GM19240 (cell line): ENCODE measurements around the gene CYB5R2.

Source experiments
- DNase-seq: peaks from one replicate; pipeline ENCODE4 v3.0.0; 2011; ENCODE audit warnings: low spot score; ENCODE audit not compliant: insufficient read length

CYB5R2 gene

DNA sequence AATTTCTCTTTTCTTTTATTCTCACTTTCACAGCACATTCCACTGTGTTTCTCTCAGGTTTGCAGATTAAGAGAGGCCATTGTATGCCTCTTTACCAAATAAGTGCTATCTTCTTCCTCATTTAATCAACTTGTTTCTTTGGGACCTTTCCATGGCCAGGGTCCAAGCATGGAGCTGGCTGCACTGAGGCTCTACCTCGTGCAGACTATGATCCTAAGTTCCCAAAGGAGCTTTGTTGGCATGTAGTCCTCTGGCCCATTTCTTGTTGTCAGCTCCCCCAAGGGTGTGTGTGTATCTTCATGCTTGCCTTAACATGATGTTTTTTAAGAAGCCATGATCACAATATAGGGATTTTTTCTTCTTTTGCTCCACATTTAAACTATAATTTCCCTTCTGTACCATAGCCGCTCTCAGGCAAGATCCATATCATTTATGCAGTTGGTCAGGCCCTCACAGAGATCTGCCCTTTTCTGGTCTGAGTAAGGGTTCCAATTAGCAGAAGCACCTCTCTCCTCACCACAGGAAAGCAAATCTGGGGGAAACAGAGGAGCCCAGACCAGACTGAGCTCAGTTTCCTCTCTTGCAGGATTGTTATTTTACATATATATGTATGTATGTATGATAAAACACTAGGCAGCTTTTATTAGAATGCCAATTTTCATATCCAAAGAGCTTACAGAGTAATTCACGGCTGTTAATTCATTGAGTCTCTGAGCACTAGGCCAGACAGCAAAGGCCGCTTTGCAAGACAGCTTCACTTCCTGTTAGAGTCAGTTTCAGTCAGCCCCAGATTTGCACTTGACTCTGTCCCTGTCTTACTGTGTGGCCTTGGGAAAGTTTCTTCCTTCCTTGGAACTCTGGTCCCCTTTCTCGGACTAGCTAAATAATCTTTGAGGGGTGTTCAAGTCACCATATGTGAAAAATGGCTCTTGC, 34.3 kb downstream of the CYB5R2 start:
- no peak for DNase-seq

GRCh38 chr11:7637447-7638157, 35.7 kb downstream of the CYB5R2 start:
- DNase-seq = no peak

DNA sequence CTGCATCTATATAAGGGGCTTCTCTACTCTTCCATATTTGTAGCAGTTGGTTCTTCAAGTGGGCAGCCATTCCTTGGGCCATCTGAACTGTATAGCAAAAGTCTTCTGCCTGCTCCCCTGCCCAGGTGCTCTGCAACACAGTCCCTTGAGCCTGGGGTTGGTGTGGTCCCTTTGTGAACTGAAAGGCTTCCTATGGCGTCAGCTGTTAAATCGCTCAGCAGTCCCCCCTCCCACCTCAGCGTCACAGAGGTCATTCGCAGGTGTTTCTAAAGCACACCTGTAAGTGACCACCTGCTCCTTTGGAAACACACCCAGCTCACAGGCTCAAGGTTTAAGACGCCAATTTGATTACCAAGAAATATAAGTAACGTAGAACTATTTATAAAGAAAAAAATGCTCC, 37.0 kb downstream of the CYB5R2 start:
- no peak for DNase-seq

DNA sequence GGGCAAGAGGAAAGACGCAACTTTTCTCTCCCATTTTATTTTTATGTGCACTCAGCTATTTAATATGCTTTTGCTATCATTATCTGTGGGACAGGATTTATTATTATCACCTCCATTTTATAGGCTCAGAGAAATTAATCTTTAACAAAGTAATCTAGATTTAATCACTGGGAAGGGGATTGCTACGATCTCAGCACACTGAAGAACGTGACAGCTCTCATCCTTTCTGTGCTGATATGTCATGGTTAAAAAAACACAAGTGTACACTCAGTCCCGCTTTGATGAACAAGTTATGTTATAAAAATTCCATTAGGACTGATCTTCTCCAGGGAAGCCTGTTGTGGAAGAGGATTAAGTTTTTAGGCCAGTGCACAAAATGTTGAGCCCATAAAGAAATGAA, 37.6 kb downstream of the CYB5R2 start:
- no peak for DNase-seq

DNA sequence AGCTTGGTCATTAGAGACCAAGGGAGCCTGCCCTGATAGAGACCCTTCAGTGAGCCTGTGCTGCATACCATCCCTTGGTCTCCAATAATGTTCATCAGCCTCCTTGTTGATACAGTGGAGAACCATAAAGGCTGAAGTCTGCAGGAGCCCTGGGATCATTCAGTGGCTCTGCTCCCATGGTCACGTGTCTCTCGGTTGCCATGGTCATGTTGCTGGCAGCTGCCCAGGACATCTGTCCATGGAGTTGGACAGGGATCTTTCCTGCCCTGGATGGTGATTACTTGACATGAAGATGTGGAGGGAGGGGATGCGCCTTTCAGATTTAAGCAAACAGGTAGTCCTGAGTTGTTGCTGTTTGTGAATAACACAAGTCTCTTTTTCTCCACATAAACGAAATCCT, 38.2 kb downstream of the CYB5R2 start:
- DNase-seq = no peak

DNA sequence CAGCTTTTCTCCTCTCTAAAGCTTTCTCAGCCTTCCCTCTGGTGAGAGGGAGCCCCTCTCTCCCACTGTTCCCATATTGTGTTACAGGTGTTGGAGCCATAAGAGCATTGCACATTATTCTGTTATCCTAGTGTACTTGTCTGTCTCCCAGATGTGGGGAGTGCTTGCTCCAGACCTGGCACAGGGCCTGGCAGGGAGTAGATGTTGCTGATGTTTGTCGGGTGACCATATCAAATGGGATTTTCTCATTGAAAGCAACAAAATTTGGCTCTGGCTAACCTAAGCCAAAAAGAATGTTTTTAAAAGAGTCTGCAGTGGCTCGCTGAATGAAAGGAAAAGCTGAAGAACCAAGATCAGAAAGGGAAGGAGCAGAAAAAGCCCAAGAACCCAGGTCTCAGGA, 41.1 kb downstream of the CYB5R2 start:
- DNase-seq = no peak

GRCh38 chr11:7630002-7630401, 43.3 kb downstream of the CYB5R2 start:
- no peak for DNase-seq

GRCh38 chr11:7628660-7629059, 44.6 kb downstream of the CYB5R2 start:
- DNase-seq = no peak

GRCh38 chr11:7622721-7623120, 50.6 kb downstream of the CYB5R2 start:
- DNase-seq = no peak

GRCh38 chr11:7621554-7621953, 51.7 kb downstream of the CYB5R2 start:
- no peak for DNase-seq

DNA sequence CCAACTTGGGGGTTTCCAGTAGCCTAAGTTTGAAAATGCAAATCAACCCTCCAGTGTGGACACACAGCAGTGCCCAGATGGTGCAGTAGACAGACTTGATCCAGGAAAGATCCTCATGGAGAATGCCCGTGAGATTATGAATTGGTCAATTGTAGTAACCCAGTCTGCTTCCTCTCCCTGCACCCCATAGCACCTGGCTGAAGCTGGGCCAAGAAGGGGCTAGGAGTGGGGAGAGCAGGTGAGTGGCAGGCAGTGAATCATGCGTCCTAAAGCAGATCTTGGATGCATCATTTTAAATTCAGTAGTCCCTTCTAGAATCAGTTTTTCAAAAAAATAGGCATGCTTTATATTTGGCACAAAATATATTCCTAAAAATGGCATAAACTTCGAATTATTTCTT, 52.2 kb downstream of the CYB5R2 start:
- DNase-seq = no peak

- no peak for DNase-seq
These were observed 54.0 kb downstream of the CYB5R2 start for GRCh38 chr11:7619322-7619721.

DNA sequence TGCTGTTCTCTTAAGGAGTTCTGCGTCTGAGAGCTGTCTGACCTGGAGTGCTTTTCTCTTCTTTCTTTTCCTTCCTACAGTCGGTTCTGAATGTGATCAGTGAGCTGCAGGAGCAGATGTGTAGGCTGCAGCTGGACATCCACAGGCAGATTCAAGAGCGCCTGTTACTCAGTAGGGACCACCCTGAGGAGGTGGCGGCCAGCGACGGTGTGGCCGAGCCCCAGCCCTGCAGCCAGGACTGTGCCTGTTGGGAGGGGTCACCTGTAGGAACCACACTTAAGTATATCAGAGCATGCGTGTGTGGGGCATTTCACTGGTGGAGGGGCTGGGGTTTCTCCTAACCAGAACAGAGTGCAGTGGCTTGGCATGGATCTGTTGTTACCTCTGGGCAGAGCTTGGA, 56.3 kb downstream of the CYB5R2 start:
- DNase-seq = no peak
